HCT116 (cell line): ENCODE results near the gene TMTC1. TPM values are rescaled to one million over a fixed set of nuclear protein-coding genes. Genes with fewer than 3 reads are reported as not detected.

ENCODE experiments used
- ATAC-seq: fragments of 200-7000 bp; cut with Tn5 transposase; 2 replicates; pipeline ENCODE4 v1.9.1; 2020; ENCODE audit warnings: mild to moderate bottlenecking, moderate library complexity
- BruUV-seq: library from RNA; stranded (reverse); fragments of 400-500 nt; replicated peaks from 2 replicates; lab custom pipeline; 2021; lab: Mats Ljungman, UMichigan
- CTCF ChIA-PET: fragments of 300-600 bp; sonication (Branson Sonifier 250); formaldehyde crosslinking; loops from one replicate; lab custom pipeline; 2021; ENCODE audit warnings: antibody characterized with exemption; lab: Charles Lee
- POLR2A ChIA-PET: fragments of 300-600, 350-600 bp; sonication (Branson Sonifier 250); formaldehyde crosslinking; loops from one replicate; lab custom pipeline; 2021; ENCODE audit warnings: antibody characterized with exemption; lab: Charles Lee
- RAD21 ChIA-PET, 2 experiments: fragments of 300-600 bp; sonication (Branson Sonifier 250); formaldehyde crosslinking; loops; one replicate each; lab custom pipeline; 2023; ENCODE audit warnings: low total read pairs in 2 of 2; ENCODE audit not compliant: uncharacterized antibody in 2 of 2, unreplicated experiment in 2 of 2, low non-redundant PET in 1 of 2; lab: Charles Lee
- DNase-seq: peaks from one replicate; pipeline ENCODE4 v3.0.0-alpha.2; 2010; ENCODE audit warnings: low read depth, low spot score
- H2AFZ ChIP-seq: fragments of 200-600 bp; shearing (Covaris generic), sonication (generic); 2 replicates; pipeline ENCODE4 v1.6.1; 2017; ENCODE audit warnings: low read depth, mixed run types, mixed read lengths, antibody characterized with exemption, low read length; ENCODE audit not compliant: poor library complexity, severe bottlenecking
- H3K27ac ChIP-seq: 2 replicates; pipeline ENCODE4 v1.5.1; 2012; ENCODE audit warnings: low read depth, low read length
- H3K27me3 ChIP-seq: fragments of 200-600 bp; sonication (generic); 2 replicates; pipeline ENCODE4 v1.6.1; 2016; ENCODE audit warnings: mixed run types, low read length, mixed read lengths; ENCODE audit not compliant: insufficient read depth
- H3K36me3 ChIP-seq, 2 experiments: fragments of 200-500 bp in 1 of 2; fragments of 200-600 bp in 1 of 2; sonication (Bioruptor generic) in 1 of 2; sonication (generic) in 1 of 2; 2 replicates each; pipeline versions ENCODE4 v1.5.1 to v1.6.1; 2014 to 2016; ENCODE audit warnings: low read length in 2 of 2, inconsistent platforms in 1 of 2, mixed read lengths in 1 of 2, mixed run types in 1 of 2; ENCODE audit not compliant: insufficient read depth in 2 of 2, control insufficient read depth in 1 of 2
- H3K4me1 ChIP-seq, 2 experiments: fragments of 200-600 bp in 1 of 2; sonication (generic) in 1 of 2; 2 replicates each; pipeline versions ENCODE4 v1.5.1 to v1.6.1; 2012 to 2017; ENCODE audit warnings: low read length in 2 of 2, inconsistent platforms in 1 of 2, mild to moderate bottlenecking in 1 of 2, mixed read lengths in 1 of 2, mixed run types in 1 of 2, moderate library complexity in 1 of 2; ENCODE audit not compliant: insufficient read depth in 2 of 2, control insufficient read depth in 1 of 2
- H3K4me2 ChIP-seq: fragments of 200-600 bp; sonication (generic); 2 replicates; pipeline ENCODE4 v1.6.1; 2017; ENCODE audit warnings: mixed run types, low read length, mixed read lengths
- H3K4me3 ChIP-seq, 2 experiments: fragments of 200-600 bp in 1 of 2; sonication (generic) in 1 of 2; replicated peaks in 1 of 2; 2 replicates each; pipeline ENCODE4 v1.5.1; 2011 to 2016; ENCODE audit warnings: low read length in 2 of 2, control low read depth in 1 of 2, low read depth in 1 of 2, mild to moderate bottlenecking in 1 of 2, mixed read lengths in 1 of 2, mixed run types in 1 of 2
- H3K79me2 ChIP-seq: fragments of 200-600 bp; sonication (generic); 2 replicates; pipeline ENCODE4 v1.6.1; 2017; ENCODE audit warnings: mild to moderate bottlenecking, mixed run types, low read length, moderate library complexity, mixed read lengths; ENCODE audit not compliant: insufficient read depth
- H3K9ac ChIP-seq: fragments of 200-600 bp; sonication (generic); 2 replicates; pipeline ENCODE4 v1.6.1; 2016; ENCODE audit warnings: low read length, mixed read lengths
- H3K9me2 ChIP-seq: fragments of 200-600 bp; sonication (generic), shearing (Covaris generic); 2 replicates; pipeline ENCODE4 v1.6.1; 2017; ENCODE audit warnings: mixed run types, mild to moderate bottlenecking, moderate library complexity; ENCODE audit not compliant: insufficient read depth
- H3K9me3 ChIP-seq, 2 experiments: fragments of 200-500 bp in 1 of 2; fragments of 200-600 bp in 1 of 2; sonication (Bioruptor generic) in 1 of 2; sonication (generic) in 1 of 2; 2 replicates each; pipeline ENCODE4 v1.6.1; 2014 to 2017; ENCODE audit warnings: low read length in 2 of 2, mixed read lengths in 2 of 2, inconsistent platforms in 1 of 2, low read depth in 1 of 2, mild to moderate bottlenecking in 1 of 2, mixed run types in 1 of 2, moderate library complexity in 1 of 2; ENCODE audit not compliant: control insufficient read depth in 1 of 2, insufficient read depth in 1 of 2
- H4K20me1 ChIP-seq: fragments of 200-600 bp; sonication (generic), shearing (Covaris generic); 2 replicates; pipeline ENCODE4 v1.6.1; 2017; ENCODE audit warnings: mixed run types, mild to moderate bottlenecking, moderate library complexity; ENCODE audit not compliant: insufficient read depth
- EGR1 ChIP-seq: IDR thresholded peaks from 2 replicates; pipeline ENCODE4 v1.6.1; 2012; ENCODE audit warnings: low read depth
- FOSL1 ChIP-seq: IDR thresholded peaks from 2 replicates; pipeline ENCODE4 v1.6.1; 2012; ENCODE audit warnings: low read depth
- JUND ChIP-seq: IDR thresholded peaks from 2 replicates; pipeline ENCODE4 v1.6.1; 2012
- POLR2A ChIP-seq: IDR thresholded peaks from 2 replicates; pipeline ENCODE4 v1.7.0; 2011; ENCODE audit warnings: borderline replicate concordance; ENCODE audit not compliant: insufficient read depth, insufficient read length; ENCODE audit errors: extremely low read depth
- POLR2AphosphoS5 ChIP-seq: IDR thresholded peaks from 2 replicates; pipeline ENCODE4 v1.6.1; 2011; ENCODE audit warnings: mild to moderate bottlenecking, low read depth, low read length, moderate library complexity
- SIN3A ChIP-seq: IDR thresholded peaks from 2 replicates; pipeline ENCODE4 v1.6.1; 2012; ENCODE audit warnings: low read depth
- SP1 ChIP-seq: IDR thresholded peaks from 2 replicates; pipeline ENCODE4 v1.6.1; 2012; ENCODE audit warnings: low read depth
- TCF7L2 ChIP-seq: IDR thresholded peaks from 2 replicates; pipeline ENCODE4 v1.7.0; 2011; ENCODE audit warnings: borderline replicate concordance, inconsistent platforms; ENCODE audit not compliant: insufficient read depth, insufficient read length; ENCODE audit errors: extremely low read depth
- ZFX ChIP-seq: fragments of 450-650 bp; IDR thresholded peaks from 2 replicates; pipeline ENCODE4 v1.6.1; 2017
- intact Hi-C: fragments of 100-400 bp; cut with micrococcal nuclease; formaldehyde crosslinking; loops from 2 replicates; pipeline ENCODE4 v1.10.0; 2022
- total RNA-seq: library from RNA; stranded (reverse); gene quantifications from one replicate; pipeline ENCODE4 v1.2.1, GENCODE V29; 2021; ENCODE audit not compliant: unreplicated experiment
- TF ChIP-seq, protein P1 (sequence below): IDR thresholded peaks from 2 replicates; pipeline ENCODE4 v1.6.1; 2012; ENCODE audit warnings: low read depth
- TF ChIP-seq, protein P2 (sequence below): IDR thresholded peaks from 2 replicates; pipeline ENCODE4 v1.6.1; 2012
- TF ChIP-seq, protein P3 (sequence below): IDR thresholded peaks from 2 replicates; pipeline ENCODE4 v1.6.1; 2012
- TF ChIP-seq, protein P4 (sequence below): IDR thresholded peaks from 2 replicates; pipeline ENCODE4 v1.6.1; 2011; ENCODE audit warnings: mild to moderate bottlenecking, low read length, moderate library complexity; ENCODE audit not compliant: insufficient replicate concordance; ENCODE audit errors: extremely low read depth

Gene TMTC1
- total RNA-seq, 1 experiment from 2014 or later, result 2.0 TPM

GRCh38 chr12:29563071-29563470 is 220.7 kb downstream of the TMTC1 start:
- TF ChIP-seq, protein P1, sequence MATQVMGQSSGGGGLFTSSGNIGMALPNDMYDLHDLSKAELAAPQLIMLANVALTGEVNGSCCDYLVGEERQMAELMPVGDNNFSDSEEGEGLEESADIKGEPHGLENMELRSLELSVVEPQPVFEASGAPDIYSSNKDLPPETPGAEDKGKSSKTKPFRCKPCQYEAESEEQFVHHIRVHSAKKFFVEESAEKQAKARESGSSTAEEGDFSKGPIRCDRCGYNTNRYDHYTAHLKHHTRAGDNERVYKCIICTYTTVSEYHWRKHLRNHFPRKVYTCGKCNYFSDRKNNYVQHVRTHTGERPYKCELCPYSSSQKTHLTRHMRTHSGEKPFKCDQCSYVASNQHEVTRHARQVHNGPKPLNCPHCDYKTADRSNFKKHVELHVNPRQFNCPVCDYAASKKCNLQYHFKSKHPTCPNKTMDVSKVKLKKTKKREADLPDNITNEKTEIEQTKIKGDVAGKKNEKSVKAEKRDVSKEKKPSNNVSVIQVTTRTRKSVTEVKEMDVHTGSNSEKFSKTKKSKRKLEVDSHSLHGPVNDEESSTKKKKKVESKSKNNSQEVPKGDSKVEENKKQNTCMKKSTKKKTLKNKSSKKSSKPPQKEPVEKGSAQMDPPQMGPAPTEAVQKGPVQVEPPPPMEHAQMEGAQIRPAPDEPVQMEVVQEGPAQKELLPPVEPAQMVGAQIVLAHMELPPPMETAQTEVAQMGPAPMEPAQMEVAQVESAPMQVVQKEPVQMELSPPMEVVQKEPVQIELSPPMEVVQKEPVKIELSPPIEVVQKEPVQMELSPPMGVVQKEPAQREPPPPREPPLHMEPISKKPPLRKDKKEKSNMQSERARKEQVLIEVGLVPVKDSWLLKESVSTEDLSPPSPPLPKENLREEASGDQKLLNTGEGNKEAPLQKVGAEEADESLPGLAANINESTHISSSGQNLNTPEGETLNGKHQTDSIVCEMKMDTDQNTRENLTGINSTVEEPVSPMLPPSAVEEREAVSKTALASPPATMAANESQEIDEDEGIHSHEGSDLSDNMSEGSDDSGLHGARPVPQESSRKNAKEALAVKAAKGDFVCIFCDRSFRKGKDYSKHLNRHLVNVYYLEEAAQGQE, result no peak
- TF ChIP-seq EGR1 (no peak), FOSL1 (no peak), POLR2AphosphoS5 (no peak), TCF7L2 (no peak), POLR2A (no peak), ZFX (no peak), JUND (no peak), SP1 (no peak), SIN3A (no peak)
- TF ChIP-seq, protein P2, sequence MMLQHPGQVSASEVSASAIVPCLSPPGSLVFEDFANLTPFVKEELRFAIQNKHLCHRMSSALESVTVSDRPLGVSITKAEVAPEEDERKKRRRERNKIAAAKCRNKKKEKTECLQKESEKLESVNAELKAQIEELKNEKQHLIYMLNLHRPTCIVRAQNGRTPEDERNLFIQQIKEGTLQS, result no peak
- TF ChIP-seq, protein P3, sequence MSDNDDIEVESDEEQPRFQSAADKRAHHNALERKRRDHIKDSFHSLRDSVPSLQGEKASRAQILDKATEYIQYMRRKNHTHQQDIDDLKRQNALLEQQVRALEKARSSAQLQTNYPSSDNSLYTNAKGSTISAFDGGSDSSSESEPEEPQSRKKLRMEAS, result no peak
- TF ChIP-seq, protein P4, sequence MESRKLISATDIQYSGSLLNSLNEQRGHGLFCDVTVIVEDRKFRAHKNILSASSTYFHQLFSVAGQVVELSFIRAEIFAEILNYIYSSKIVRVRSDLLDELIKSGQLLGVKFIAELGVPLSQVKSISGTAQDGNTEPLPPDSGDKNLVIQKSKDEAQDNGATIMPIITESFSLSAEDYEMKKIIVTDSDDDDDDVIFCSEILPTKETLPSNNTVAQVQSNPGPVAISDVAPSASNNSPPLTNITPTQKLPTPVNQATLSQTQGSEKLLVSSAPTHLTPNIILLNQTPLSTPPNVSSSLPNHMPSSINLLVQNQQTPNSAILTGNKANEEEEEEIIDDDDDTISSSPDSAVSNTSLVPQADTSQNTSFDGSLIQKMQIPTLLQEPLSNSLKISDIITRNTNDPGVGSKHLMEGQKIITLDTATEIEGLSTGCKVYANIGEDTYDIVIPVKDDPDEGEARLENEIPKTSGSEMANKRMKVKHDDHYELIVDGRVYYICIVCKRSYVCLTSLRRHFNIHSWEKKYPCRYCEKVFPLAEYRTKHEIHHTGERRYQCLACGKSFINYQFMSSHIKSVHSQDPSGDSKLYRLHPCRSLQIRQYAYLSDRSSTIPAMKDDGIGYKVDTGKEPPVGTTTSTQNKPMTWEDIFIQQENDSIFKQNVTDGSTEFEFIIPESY, result no peak
- H3K79me2 ChIP-seq, result no peaks in the 10 kb centered on the region
- DNase-seq (no peak), ATAC-seq (no peak)
- no peak overlapping the region for H3K4me3 ChIP-seq
- H3K9me2 ChIP-seq, result no peaks in the 10 kb centered on the region
- intact Hi-C loops, result no loop called here
- POLR2A ChIA-PET, result no interaction called here
- no peak overlapping the region for H3K27ac ChIP-seq
- H3K36me3 ChIP-seq, result no peaks in the 10 kb centered on the region
- BruUV-seq, result no TSS peak
- no peak overlapping the region for H2AFZ ChIP-seq
- no peaks in the 10 kb centered on the region for H3K9me3 ChIP-seq
- H3K27me3 ChIP-seq, result no peaks in the 10 kb centered on the region
- RAD21 ChIA-PET, result no interaction called here
- no peak overlapping the region for H3K4me2 ChIP-seq
- CTCF ChIA-PET, result no interaction called here
- H4K20me1 ChIP-seq, result no peaks in the 10 kb centered on the region
- no peak overlapping the region for H3K9ac ChIP-seq
- H3K4me1 ChIP-seq, result no peaks in the 10 kb centered on the region
